ENCODE measurements around the gene MT1F.
"Not testable (repeated sequence)": the region's sequence is repeated elsewhere in the genome, so short reads cannot be mapped to it uniquely, and the experiment has no call there.

The MT1F gene

GRCh38 chr16:56672761-56673536 is 15.2 kb downstream of the MT1F start:
- in situ Hi-C loops (cut with MboI; ENCODE audit: low pct_unique_long_range_greater_than_20kb, low sequenced_read_pairs, unreplicated experiment) = no loop called here
- TF ChIP-seq, protein P1, sequence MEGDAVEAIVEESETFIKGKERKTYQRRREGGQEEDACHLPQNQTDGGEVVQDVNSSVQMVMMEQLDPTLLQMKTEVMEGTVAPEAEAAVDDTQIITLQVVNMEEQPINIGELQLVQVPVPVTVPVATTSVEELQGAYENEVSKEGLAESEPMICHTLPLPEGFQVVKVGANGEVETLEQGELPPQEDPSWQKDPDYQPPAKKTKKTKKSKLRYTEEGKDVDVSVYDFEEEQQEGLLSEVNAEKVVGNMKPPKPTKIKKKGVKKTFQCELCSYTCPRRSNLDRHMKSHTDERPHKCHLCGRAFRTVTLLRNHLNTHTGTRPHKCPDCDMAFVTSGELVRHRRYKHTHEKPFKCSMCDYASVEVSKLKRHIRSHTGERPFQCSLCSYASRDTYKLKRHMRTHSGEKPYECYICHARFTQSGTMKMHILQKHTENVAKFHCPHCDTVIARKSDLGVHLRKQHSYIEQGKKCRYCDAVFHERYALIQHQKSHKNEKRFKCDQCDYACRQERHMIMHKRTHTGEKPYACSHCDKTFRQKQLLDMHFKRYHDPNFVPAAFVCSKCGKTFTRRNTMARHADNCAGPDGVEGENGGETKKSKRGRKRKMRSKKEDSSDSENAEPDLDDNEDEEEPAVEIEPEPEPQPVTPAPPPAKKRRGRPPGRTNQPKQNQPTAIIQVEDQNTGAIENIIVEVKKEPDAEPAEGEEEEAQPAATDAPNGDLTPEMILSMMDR (IDR thresholded peaks at IDR 0.05; ENCODE audit: extremely low read depth, insufficient read depth, missing control alignments) = no peak
- DNase-seq (ENCODE audit: low spot score) = no peak

- in situ Hi-C loops (cut with MboI; ENCODE audit: low pct_unique_long_range_greater_than_20kb, low sequenced_read_pairs, unreplicated experiment) = no loop called here
- TF ChIP-seq, protein P1 (IDR thresholded peaks at IDR 0.05; ENCODE audit: extremely low read depth, insufficient read depth, missing control alignments) = peak; percentile 51
- no peak for DNase-seq (ENCODE audit: low spot score)
These were observed 16.2 kb downstream of the MT1F start for GRCh38 chr16:56673921-56674320.

GRCh38 chr16:56674570-56674969 is 16.8 kb downstream of the MT1F start:
- not testable (repeated sequence) for DNase-seq (ENCODE audit: low spot score)

GRCh38 chr16:56675685-56676210 is 18.0 kb downstream of the MT1F start:
- DNase-seq (ENCODE audit: low spot score) = no peak
- TF ChIP-seq, protein P1 (IDR thresholded peaks at IDR 0.05; ENCODE audit: extremely low read depth, insufficient read depth, missing control alignments) = no peak
- in situ Hi-C loops (cut with MboI; ENCODE audit: low pct_unique_long_range_greater_than_20kb, low sequenced_read_pairs, unreplicated experiment) = no loop called here

More at GRCh38 chr16:56674570-56674969, 16.8 kb downstream of the MT1F start:
- in situ Hi-C loops (cut with MboI; ENCODE audit: low pct_unique_long_range_greater_than_20kb, low sequenced_read_pairs, unreplicated experiment) = not testable (repeated sequence)

- in situ Hi-C loops (cut with MboI; ENCODE audit: low pct_unique_long_range_greater_than_20kb, low sequenced_read_pairs, unreplicated experiment) = no loop called here
- no peak for DNase-seq (ENCODE audit: low spot score)
- TF ChIP-seq, protein P1 (IDR thresholded peaks at IDR 0.05; ENCODE audit: extremely low read depth, insufficient read depth, missing control alignments) = no peak
These were observed 19.7 kb downstream of the MT1F start for GRCh38 chr16:56677474-56677873.

DNA sequence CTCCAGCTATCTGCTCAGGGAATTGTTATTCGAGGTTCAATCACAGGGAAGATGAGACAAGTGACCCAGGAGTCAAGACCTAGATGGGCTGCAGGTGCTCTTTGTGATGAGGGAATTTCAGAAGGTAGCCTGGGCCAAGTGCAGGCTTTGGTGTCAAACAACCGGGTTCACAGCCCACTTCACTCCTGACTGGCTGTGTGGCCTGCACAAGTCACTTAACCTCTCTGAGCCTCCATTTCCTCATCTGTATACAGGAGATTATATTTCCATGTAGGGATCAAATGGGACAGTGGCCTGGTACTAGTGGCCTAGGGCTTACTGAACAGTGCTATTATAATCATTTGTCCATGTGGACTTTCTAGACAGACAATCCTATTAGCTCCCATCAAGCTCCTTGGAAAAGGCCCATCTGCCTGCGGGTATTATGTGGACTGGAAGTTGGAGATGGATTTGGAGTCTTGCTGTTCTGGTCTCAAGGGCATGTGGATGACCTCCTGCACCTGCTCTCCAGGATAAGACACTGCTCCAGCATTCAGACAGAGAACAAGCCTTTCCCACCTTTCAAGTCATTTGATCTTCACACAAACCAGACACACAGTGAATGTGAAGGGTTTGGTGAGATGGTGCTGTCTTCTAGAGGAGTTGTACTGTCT is 21.4 kb downstream of the MT1F start:
- in situ Hi-C loops (cut with MboI; ENCODE audit: low pct_unique_long_range_greater_than_20kb, low sequenced_read_pairs, unreplicated experiment) = no loop called here
- no peak for DNase-seq (ENCODE audit: low spot score)
- TF ChIP-seq, protein P1 (IDR thresholded peaks at IDR 0.05; ENCODE audit: extremely low read depth, insufficient read depth, missing control alignments) = no peak

GRCh38 chr16:56679818-56680217 is 22.1 kb downstream of the MT1F start:
- no peak for DNase-seq (ENCODE audit: low spot score)
- TF ChIP-seq, protein P1 (IDR thresholded peaks at IDR 0.05; ENCODE audit: extremely low read depth, insufficient read depth, missing control alignments) = no peak
- in situ Hi-C loops (cut with MboI; ENCODE audit: low pct_unique_long_range_greater_than_20kb, low sequenced_read_pairs, unreplicated experiment) = no loop called here
